SK-N-SH treated with all-trans-retinoic acid at 6 μM for 48 hours (cell line): Measurements from ENCODE around the gene CRELD1.

Experiments
- ATAC-seq: fragments of 200-7000 bp; cut with Tn5 transposase; 3 replicates; pipeline ENCODE4 v1.9.1; 2020; ENCODE audit warnings: mild to moderate bottlenecking, moderate library complexity
- ARNTL ChIP-seq: fragments of 450-650 bp; formaldehyde crosslinking; IDR thresholded peaks from 2 replicates; pipeline ENCODE4 v1.5.0; 2020; ENCODE audit warnings: low read depth, mild to moderate bottlenecking, moderate library complexity, borderline replicate concordance
- BACH2 ChIP-seq: fragments of 250-450 bp; sonication (Bioruptor Pico); IDR thresholded peaks from 2 replicates; pipeline ENCODE4 v1.9.0; 2021; ENCODE audit warnings: mild to moderate bottlenecking, borderline replicate concordance
- CSDC2 ChIP-seq: fragments of 250-450 bp; sonication (Bioruptor Pico); IDR thresholded peaks from 2 replicates; pipeline ENCODE4 v1.5.0; 2020; ENCODE audit warnings: mild to moderate bottlenecking, moderate library complexity
- ESRRG ChIP-seq: fragments of 250-450 bp; sonication (Bioruptor Pico); IDR thresholded peaks from 2 replicates; pipeline ENCODE4 v1.6.1; 2021; ENCODE audit warnings: mild to moderate bottlenecking
- GLIS3 ChIP-seq: fragments of 250-450 bp; sonication (Bioruptor Pico); IDR thresholded peaks from 2 replicates; pipeline ENCODE4 v1.5.0; 2020; ENCODE audit warnings: mild to moderate bottlenecking, moderate library complexity
- ISL1 ChIP-seq: fragments of 250-450 bp; sonication (Bioruptor Pico); IDR thresholded peaks from 2 replicates; pipeline ENCODE4 v2.1.2; 2022; ENCODE audit warnings: mild to moderate bottlenecking, moderate library complexity
- OSR1 ChIP-seq: fragments of 250-450 bp; sonication (Bioruptor Pico); IDR thresholded peaks from 2 replicates; pipeline ENCODE4 v1.8.0; 2022; ENCODE audit warnings: moderate library complexity, mild to moderate bottlenecking, inconsistent platforms
- PPARA ChIP-seq: fragments of 250-450 bp; sonication (Bioruptor Pico); IDR thresholded peaks from 2 replicates; pipeline ENCODE4 v1.5.0; 2020; ENCODE audit warnings: mild to moderate bottlenecking, borderline replicate concordance
- RARB ChIP-seq: fragments of 250-450 bp; sonication (Bioruptor Pico); IDR thresholded peaks from 2 replicates; pipeline ENCODE4 v1.8.0; 2021; ENCODE audit warnings: mild to moderate bottlenecking, moderate library complexity
- SNAI2 ChIP-seq: fragments of 250-450 bp; sonication (Bioruptor Pico); IDR thresholded peaks from 2 replicates; pipeline ENCODE4 v1.5.0; 2020; ENCODE audit warnings: mild to moderate bottlenecking, moderate library complexity
- TCF4 ChIP-seq: fragments of 250-450 bp; sonication (Bioruptor Pico); IDR thresholded peaks from 2 replicates; pipeline ENCODE4 v1.8.0; 2021; ENCODE audit warnings: mild to moderate bottlenecking, moderate library complexity, borderline replicate concordance
- TOX ChIP-seq: fragments of 250-450 bp; sonication (Bioruptor Pico); IDR thresholded peaks from 2 replicates; pipeline ENCODE4 v1.8.0; 2021; ENCODE audit warnings: mild to moderate bottlenecking, moderate library complexity, borderline replicate concordance
- ZFP3 ChIP-seq: fragments of 250-450 bp; sonication (Bioruptor Pico); IDR thresholded peaks from 2 replicates; pipeline ENCODE4 v1.5.0; 2020; ENCODE audit warnings: mild to moderate bottlenecking, moderate library complexity
- ZFP30 ChIP-seq: fragments of 450-650 bp; formaldehyde crosslinking; IDR thresholded peaks from 2 replicates; pipeline ENCODE4 v1.5.0; 2022; ENCODE audit warnings: mild to moderate bottlenecking, moderate library complexity
- ZNF565 ChIP-seq: fragments of 450-650 bp; formaldehyde crosslinking; conservative IDR thresholded peaks from 2 replicates; pipeline ENCODE4 v1.5.0; 2020; ENCODE audit warnings: low read depth, mild to moderate bottlenecking, moderate library complexity
- ZNF70 ChIP-seq: fragments of 450-650 bp; formaldehyde crosslinking; IDR thresholded peaks from 2 replicates; pipeline ENCODE4 v1.5.0; 2020; ENCODE audit warnings: mild to moderate bottlenecking, moderate library complexity
- ZNF8 ChIP-seq: fragments of 450-650 bp; formaldehyde crosslinking; IDR thresholded peaks from 2 replicates; pipeline ENCODE4 v1.5.0; 2020; ENCODE audit warnings: mild to moderate bottlenecking, moderate library complexity
- TF ChIP-seq, protein P1 (sequence below): fragments of 250-450 bp; sonication (Bioruptor Pico); IDR thresholded peaks from 2 replicates; pipeline ENCODE4 v1.5.1; 2020; ENCODE audit warnings: low read depth, mild to moderate bottlenecking, moderate library complexity
- TF ChIP-seq, protein P2 (sequence below): fragments of 250-450 bp; sonication (Bioruptor Pico); IDR thresholded peaks from 2 replicates; pipeline ENCODE4 v1.8.0; 2021; ENCODE audit warnings: low read depth, mild to moderate bottlenecking, moderate library complexity, borderline replicate concordance
- TF ChIP-seq, protein P3 (sequence below): fragments of 250-450 bp; sonication (Bioruptor Pico); IDR thresholded peaks from 2 replicates; pipeline ENCODE4 v1.5.1; 2021; ENCODE audit warnings: mild to moderate bottlenecking, moderate library complexity
- TF ChIP-seq, protein P4 (sequence below): fragments of 250-450 bp; sonication (Bioruptor Pico); IDR thresholded peaks from 2 replicates; pipeline ENCODE4 v1.8.0; 2020; ENCODE audit warnings: mild to moderate bottlenecking, moderate library complexity, borderline replicate concordance
- TF ChIP-seq, protein P5 (sequence below): fragments of 250-450 bp; sonication (Bioruptor Pico); IDR thresholded peaks from 2 replicates; pipeline ENCODE4 v1.5.0; 2020; ENCODE audit warnings: mild to moderate bottlenecking, moderate library complexity

CRELD1 gene

DNA sequence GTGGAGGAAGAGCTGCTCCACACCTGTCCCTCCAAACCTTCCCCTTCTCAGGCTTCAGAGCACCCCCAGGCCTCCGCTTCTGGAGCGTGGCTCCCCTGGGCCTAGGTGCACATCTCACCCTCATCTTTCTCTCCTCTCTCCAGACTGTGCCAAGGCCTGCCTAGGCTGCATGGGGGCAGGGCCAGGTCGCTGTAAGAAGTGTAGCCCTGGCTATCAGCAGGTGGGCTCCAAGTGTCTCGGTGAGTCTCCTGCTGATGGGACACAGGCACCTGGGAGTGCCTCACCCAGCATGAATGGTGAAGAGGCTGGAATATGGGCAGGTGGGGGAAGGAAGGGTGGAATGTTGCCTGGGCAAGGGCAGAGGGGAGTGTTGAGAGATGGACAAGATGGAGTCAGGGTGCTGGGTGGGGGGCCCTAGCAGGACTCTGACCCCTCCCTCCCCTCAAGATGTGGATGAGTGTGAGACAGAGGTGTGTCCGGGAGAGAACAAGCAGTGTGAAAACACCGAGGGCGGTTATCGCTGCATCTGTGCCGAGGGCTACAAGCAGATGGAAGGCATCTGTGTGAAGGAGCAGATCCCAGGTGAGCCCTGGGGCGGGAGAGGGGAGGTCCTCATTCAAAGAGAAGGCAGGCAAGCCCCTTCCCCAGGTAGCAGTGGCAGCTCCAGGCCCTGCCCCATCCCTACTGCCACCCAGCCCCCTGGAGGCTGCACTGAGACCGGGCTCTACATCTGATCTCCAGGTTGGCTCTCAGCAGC, 9.5 kb downstream of the CRELD1 start:
- ATAC-seq = no peak
- TF ChIP-seq RARB (CRISPR knock-in tag) (no peak), TCF4 (CRISPR knock-in tag) (no peak), ZNF565 (no peak), BACH2 (CRISPR knock-in tag) (no peak), ZNF70 (no peak), ZFP30 (CRISPR knock-in tag) (no peak), CSDC2 (no peak), ZNF8 (CRISPR knock-in tag) (no peak), ARNTL (CRISPR knock-in tag) (no peak), ZFP3 (CRISPR knock-in tag) (no peak), ISL1 (CRISPR knock-in tag) (no peak), TOX (no peak), PPARA (CRISPR knock-in tag) (no peak)
- TF ChIP-seq, protein P1, sequence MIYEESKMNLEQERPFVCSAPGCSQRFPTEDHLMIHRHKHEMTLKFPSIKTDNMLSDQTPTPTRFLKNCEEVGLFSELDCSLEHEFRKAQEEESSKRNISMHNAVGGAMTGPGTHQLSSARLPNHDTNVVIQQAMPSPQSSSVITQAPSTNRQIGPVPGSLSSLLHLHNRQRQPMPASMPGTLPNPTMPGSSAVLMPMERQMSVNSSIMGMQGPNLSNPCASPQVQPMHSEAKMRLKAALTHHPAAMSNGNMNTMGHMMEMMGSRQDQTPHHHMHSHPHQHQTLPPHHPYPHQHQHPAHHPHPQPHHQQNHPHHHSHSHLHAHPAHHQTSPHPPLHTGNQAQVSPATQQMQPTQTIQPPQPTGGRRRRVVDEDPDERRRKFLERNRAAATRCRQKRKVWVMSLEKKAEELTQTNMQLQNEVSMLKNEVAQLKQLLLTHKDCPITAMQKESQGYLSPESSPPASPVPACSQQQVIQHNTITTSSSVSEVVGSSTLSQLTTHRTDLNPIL (CRISPR knock-in tag) = no peak
- TF ChIP-seq, protein P2, sequence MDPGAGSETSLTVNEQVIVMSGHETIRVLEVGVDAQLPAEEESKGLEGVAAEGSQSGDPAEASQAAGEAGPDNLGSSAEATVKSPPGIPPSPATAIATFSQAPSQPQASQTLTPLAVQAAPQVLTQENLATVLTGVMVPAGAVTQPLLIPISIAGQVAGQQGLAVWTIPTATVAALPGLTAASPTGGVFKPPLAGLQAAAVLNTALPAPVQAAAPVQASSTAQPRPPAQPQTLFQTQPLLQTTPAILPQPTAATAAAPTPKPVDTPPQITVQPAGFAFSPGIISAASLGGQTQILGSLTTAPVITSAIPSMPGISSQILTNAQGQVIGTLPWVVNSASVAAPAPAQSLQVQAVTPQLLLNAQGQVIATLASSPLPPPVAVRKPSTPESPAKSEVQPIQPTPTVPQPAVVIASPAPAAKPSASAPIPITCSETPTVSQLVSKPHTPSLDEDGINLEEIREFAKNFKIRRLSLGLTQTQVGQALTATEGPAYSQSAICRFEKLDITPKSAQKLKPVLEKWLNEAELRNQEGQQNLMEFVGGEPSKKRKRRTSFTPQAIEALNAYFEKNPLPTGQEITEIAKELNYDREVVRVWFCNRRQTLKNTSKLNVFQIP (CRISPR knock-in tag) = no peak
- TF ChIP-seq, protein P3, sequence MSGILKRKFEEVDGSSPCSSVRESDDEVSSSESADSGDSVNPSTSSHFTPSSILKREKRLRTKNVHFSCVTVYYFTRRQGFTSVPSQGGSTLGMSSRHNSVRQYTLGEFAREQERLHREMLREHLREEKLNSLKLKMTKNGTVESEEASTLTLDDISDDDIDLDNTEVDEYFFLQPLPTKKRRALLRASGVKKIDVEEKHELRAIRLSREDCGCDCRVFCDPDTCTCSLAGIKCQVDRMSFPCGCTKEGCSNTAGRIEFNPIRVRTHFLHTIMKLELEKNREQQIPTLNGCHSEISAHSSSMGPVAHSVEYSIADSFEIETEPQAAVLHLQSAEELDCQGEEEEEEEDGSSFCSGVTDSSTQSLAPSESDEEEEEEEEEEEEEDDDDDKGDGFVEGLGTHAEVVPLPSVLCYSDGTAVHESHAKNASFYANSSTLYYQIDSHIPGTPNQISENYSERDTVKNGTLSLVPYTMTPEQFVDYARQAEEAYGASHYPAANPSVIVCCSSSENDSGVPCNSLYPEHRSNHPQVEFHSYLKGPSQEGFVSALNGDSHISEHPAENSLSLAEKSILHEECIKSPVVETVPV = no peak

DNA sequence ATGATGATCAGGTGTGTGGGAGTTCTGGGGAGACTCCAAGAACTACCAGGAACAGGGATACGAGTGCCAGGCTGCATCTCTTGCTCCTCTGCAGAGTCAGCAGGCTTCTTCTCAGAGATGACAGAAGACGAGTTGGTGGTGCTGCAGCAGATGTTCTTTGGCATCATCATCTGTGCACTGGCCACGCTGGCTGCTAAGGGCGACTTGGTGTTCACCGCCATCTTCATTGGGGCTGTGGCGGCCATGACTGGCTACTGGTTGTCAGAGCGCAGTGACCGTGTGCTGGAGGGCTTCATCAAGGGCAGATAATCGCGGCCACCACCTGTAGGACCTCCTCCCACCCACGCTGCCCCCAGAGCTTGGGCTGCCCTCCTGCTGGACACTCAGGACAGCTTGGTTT, 10.6 kb downstream of the CRELD1 start:
- ATAC-seq = no peak
- TF ChIP-seq TCF4 (CRISPR knock-in tag) (no peak), OSR1 (CRISPR knock-in tag) (no peak), GLIS3 (CRISPR knock-in tag) (no peak), ZFP3 (CRISPR knock-in tag) (no peak), ARNTL (CRISPR knock-in tag) (no peak), TOX (no peak), ZNF70 (no peak), ISL1 (CRISPR knock-in tag) (no peak), ZNF8 (CRISPR knock-in tag) (no peak), SNAI2 (CRISPR knock-in tag) (no peak), RARB (CRISPR knock-in tag) (no peak), ESRRG (CRISPR knock-in tag) (no peak), ZNF565 (no peak), ZFP30 (CRISPR knock-in tag) (no peak)
- TF ChIP-seq, protein P4, sequence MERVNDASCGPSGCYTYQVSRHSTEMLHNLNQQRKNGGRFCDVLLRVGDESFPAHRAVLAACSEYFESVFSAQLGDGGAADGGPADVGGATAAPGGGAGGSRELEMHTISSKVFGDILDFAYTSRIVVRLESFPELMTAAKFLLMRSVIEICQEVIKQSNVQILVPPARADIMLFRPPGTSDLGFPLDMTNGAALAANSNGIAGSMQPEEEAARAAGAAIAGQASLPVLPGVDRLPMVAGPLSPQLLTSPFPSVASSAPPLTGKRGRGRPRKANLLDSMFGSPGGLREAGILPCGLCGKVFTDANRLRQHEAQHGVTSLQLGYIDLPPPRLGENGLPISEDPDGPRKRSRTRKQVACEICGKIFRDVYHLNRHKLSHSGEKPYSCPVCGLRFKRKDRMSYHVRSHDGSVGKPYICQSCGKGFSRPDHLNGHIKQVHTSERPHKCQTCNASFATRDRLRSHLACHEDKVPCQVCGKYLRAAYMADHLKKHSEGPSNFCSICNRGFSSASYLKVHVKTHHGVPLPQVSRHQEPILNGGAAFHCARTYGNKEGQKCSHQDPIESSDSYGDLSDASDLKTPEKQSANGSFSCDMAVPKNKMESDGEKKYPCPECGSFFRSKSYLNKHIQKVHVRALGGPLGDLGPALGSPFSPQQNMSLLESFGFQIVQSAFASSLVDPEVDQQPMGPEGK (CRISPR knock-in tag) = no peak
- TF ChIP-seq, protein P3 = no peak
- TF ChIP-seq, protein P2 (CRISPR knock-in tag) = no peak
- TF ChIP-seq, protein P5, sequence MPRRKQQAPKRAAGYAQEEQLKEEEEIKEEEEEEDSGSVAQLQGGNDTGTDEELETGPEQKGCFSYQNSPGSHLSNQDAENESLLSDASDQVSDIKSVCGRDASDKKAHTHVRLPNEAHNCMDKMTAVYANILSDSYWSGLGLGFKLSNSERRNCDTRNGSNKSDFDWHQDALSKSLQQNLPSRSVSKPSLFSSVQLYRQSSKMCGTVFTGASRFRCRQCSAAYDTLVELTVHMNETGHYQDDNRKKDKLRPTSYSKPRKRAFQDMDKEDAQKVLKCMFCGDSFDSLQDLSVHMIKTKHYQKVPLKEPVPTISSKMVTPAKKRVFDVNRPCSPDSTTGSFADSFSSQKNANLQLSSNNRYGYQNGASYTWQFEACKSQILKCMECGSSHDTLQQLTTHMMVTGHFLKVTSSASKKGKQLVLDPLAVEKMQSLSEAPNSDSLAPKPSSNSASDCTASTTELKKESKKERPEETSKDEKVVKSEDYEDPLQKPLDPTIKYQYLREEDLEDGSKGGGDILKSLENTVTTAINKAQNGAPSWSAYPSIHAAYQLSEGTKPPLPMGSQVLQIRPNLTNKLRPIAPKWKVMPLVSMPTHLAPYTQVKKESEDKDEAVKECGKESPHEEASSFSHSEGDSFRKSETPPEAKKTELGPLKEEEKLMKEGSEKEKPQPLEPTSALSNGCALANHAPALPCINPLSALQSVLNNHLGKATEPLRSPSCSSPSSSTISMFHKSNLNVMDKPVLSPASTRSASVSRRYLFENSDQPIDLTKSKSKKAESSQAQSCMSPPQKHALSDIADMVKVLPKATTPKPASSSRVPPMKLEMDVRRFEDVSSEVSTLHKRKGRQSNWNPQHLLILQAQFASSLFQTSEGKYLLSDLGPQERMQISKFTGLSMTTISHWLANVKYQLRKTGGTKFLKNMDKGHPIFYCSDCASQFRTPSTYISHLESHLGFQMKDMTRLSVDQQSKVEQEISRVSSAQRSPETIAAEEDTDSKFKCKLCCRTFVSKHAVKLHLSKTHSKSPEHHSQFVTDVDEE (CRISPR knock-in tag) = no peak
- TF ChIP-seq, protein P1 (CRISPR knock-in tag) = no peak
